KOPT-K1 (cell line): Measurements from ENCODE around the gene PLEKHG4B.
"Not testable (repeated sequence)": the region's sequence is repeated elsewhere in the genome, so short reads cannot be mapped to it uniquely, and the experiment has no call there.

Source experiments
- H3K27ac ChIP-seq: fragments of 200-600 bp; sonication (generic); 2 replicates; pipeline ENCODE4 v1.5.1; 2016; ENCODE audit warnings: antibody characterized with exemption, mild to moderate bottlenecking, low read depth, low read length; ENCODE audit not compliant: poor library complexity, severe bottlenecking
- H3K36me3 ChIP-seq: fragments of 200-600 bp; sonication (generic); 2 replicates; pipeline ENCODE4 v1.5.1; 2017; ENCODE audit warnings: antibody characterized with exemption, mild to moderate bottlenecking, low read length, moderate library complexity; ENCODE audit not compliant: insufficient read depth
- H3K9me3 ChIP-seq: fragments of 200-600 bp; sonication (generic); 2 replicates; pipeline ENCODE4 v1.5.1; 2017; ENCODE audit warnings: antibody characterized with exemption, low read length, mild to moderate bottlenecking; ENCODE audit not compliant: insufficient read depth, poor library complexity, severe bottlenecking

The PLEKHG4B gene

GRCh38 chr5:99815-100214, 7.8 kb downstream of the PLEKHG4B start:
- no peaks in the 10 kb centered on the region for H3K36me3 ChIP-seq
- H3K9me3 ChIP-seq, result no peaks in the 10 kb centered on the region
- H3K27ac ChIP-seq, result no peak overlapping the region

- Histone ChIP-seq H3K27ac (no peak overlapping the region), H3K36me3 (no peaks in the 10 kb centered on the region), H3K9me3 (no peaks in the 10 kb centered on the region)
Measured at GRCh38 chr5:102411-103043, 10.6 kb downstream of the PLEKHG4B start.

- H3K36me3 ChIP-seq, H3K9me3 ChIP-seq, H3K27ac ChIP-seq: not testable (repeated sequence)
Measured at GRCh38 chr5:104106-104505, 12.1 kb downstream of the PLEKHG4B start.

- Histone ChIP-seq H3K27ac (no peak overlapping the region), H3K36me3 (no peaks in the 10 kb centered on the region), H3K9me3 (no peaks in the 10 kb centered on the region)
Measured at GRCh38 chr5:104778-105296, 12.9 kb downstream of the PLEKHG4B start.

GRCh38 chr5:105504-106070, 13.6 kb downstream of the PLEKHG4B start:
- H3K9me3 ChIP-seq, result no peaks in the 10 kb centered on the region
- H3K27ac ChIP-seq, result no peak overlapping the region
- no peaks in the 10 kb centered on the region for H3K36me3 ChIP-seq

GRCh38 chr5:106587-106986, 14.6 kb downstream of the PLEKHG4B start:
- no peaks in the 10 kb centered on the region for H3K36me3 ChIP-seq
- H3K9me3 ChIP-seq, result no peaks in the 10 kb centered on the region
- H3K27ac ChIP-seq, result no peak overlapping the region

- Histone ChIP-seq H3K9me3 (no peaks in the 10 kb centered on the region), H3K27ac (no peak overlapping the region), H3K36me3 (no peaks in the 10 kb centered on the region)
Measured at GRCh38 chr5:107526-107925, 15.6 kb downstream of the PLEKHG4B start.

GRCh38 chr5:109826-110225, 17.9 kb downstream of the PLEKHG4B start:
- Histone ChIP-seq H3K9me3 (no peaks in the 10 kb centered on the region), H3K36me3 (no peaks in the 10 kb centered on the region), H3K27ac (no peak overlapping the region)

- Histone ChIP-seq H3K9me3 (no peaks in the 10 kb centered on the region), H3K36me3 (no peaks in the 10 kb centered on the region)
Measured at GRCh38 chr5:110270-110888, 18.4 kb downstream of the PLEKHG4B start.

GRCh38 chr5:111171-111570, 19.2 kb downstream of the PLEKHG4B start:
- Histone ChIP-seq H3K9me3 (no peaks in the 10 kb centered on the region), H3K36me3 (no peaks in the 10 kb centered on the region), H3K27ac (no peak overlapping the region)

More at GRCh38 chr5:110270-110888, 18.4 kb downstream of the PLEKHG4B start:
- H3K27ac ChIP-seq, result no peak overlapping the region

- H3K36me3 ChIP-seq, result no peaks in the 10 kb centered on the region
- peaks cover 14% of the 10 kb centered on the region for H3K9me3 ChIP-seq
- no peak overlapping the region for H3K27ac ChIP-seq
Measured at GRCh38 chr5:119486-120097, 27.6 kb downstream of the PLEKHG4B start.

- Histone ChIP-seq H3K9me3 (peaks cover 26% of the 10 kb centered on the region), H3K27ac (no peak overlapping the region), H3K36me3 (no peaks in the 10 kb centered on the region)
Measured at GRCh38 chr5:121432-121831, 29.5 kb downstream of the PLEKHG4B start.

- H3K9me3 ChIP-seq, result peaks cover 31% of the 10 kb centered on the region
- no peak overlapping the region for H3K27ac ChIP-seq
- no peaks in the 10 kb centered on the region for H3K36me3 ChIP-seq
Measured at GRCh38 chr5:125815-126214, 33.8 kb downstream of the PLEKHG4B start.

- Histone ChIP-seq H3K27ac (no peak overlapping the region), H3K36me3 (no peaks in the 10 kb centered on the region)
Measured at GRCh38 chr5:126806-127205, 34.8 kb downstream of the PLEKHG4B start.

GRCh38 chr5:127886-128285, 35.9 kb downstream of the PLEKHG4B start:
- Histone ChIP-seq H3K27ac (no peak overlapping the region), H3K36me3 (no peaks in the 10 kb centered on the region), H3K9me3 (peaks cover 23% of the 10 kb centered on the region)

More at GRCh38 chr5:126806-127205, 34.8 kb downstream of the PLEKHG4B start:
- H3K9me3 ChIP-seq, result peaks cover 23% of the 10 kb centered on the region
